Activated CD4-positive, alpha-beta T cell treated with anti-CD3 and anti-CD28 coated beads, Interleukin-2, amount 10 ng/mL, durations not matched to agents 24 days and 14 days (primary cell): ENCODE results near the gene TSHZ3. TPM values are rescaled to one million over a fixed set of nuclear protein-coding genes. Genes with fewer than 3 reads are reported as not detected.

Source experiments
- DNase-seq: peaks from one replicate; pipeline ENCODE4 v3.0.0; 2022
- H3K27ac Mint-ChIP-seq: one replicate; pipeline ENCODE4 v1.8.0; 2022; ENCODE audit warnings: mild to moderate bottlenecking, mixed read lengths
- H3K27me3 Mint-ChIP-seq: one replicate; pipeline ENCODE4 v1.8.0; 2022; ENCODE audit warnings: mixed read lengths
- H3K36me3 Mint-ChIP-seq: one replicate; pipeline ENCODE4 v1.8.0; 2022; ENCODE audit warnings: low read depth, mild to moderate bottlenecking, mixed read lengths
- H3K4me1 Mint-ChIP-seq: one replicate; pipeline ENCODE4 v1.8.0; 2021; ENCODE audit warnings: mixed read lengths
- H3K4me3 Mint-ChIP-seq: one replicate; pipeline ENCODE4 v1.8.0; 2022; ENCODE audit warnings: mild to moderate bottlenecking, moderate library complexity, mixed read lengths
- H3K9me3 Mint-ChIP-seq: one replicate; pipeline ENCODE4 v1.8.0; 2021; ENCODE audit warnings: mixed read lengths
- intact Hi-C: fragments of 100-400 bp; cut with micrococcal nuclease; formaldehyde crosslinking; loops from one replicate; pipeline ENCODE4 v1.15.1; 2023
- total RNA-seq: library from RNA; stranded (reverse); gene quantifications from 2 replicates; pipeline ENCODE4 v1.2.3, GENCODE V29; 2022

The TSHZ3 gene
- total RNA-seq, 1 donor from 2014 or later, result 1.6 TPM

GRCh38 chr19:31372246-31372781, 23.1 kb upstream of the TSHZ3 start:
- intact Hi-C loops, result no loop called here
- DNase-seq, result peak; percentile 66
- H3K27me3 Mint-ChIP-seq, result peaks cover 13% of the 10 kb centered on the region
- no peaks in the 10 kb centered on the region for H3K36me3 Mint-ChIP-seq
- no peak overlapping the region for H3K4me3 Mint-ChIP-seq
- no peak overlapping the region for H3K27ac Mint-ChIP-seq
- no peaks in the 10 kb centered on the region for H3K9me3 Mint-ChIP-seq
- H3K4me1 Mint-ChIP-seq, result peaks cover 8% of the 10 kb centered on the region

GRCh38 chr19:31370216-31370615, 21.0 kb upstream of the TSHZ3 start:
- no peaks in the 10 kb centered on the region for H3K9me3 Mint-ChIP-seq
- peaks cover 17% of the 10 kb centered on the region for H3K27me3 Mint-ChIP-seq
- no peak overlapping the region for H3K4me3 Mint-ChIP-seq
- H3K36me3 Mint-ChIP-seq, result no peaks in the 10 kb centered on the region
- peaks cover 8% of the 10 kb centered on the region for H3K4me1 Mint-ChIP-seq
- no peak for DNase-seq
- no peak overlapping the region for H3K27ac Mint-ChIP-seq
- intact Hi-C loops, result no loop called here

GRCh38 chr19:31364963-31365362, 15.7 kb upstream of the TSHZ3 start:
- Mint-ChIP-seq H3K9me3 (no peaks in the 10 kb centered on the region), H3K27ac (no peak overlapping the region), H3K4me1 (no peaks in the 10 kb centered on the region), H3K27me3 (peaks cover 25% of the 10 kb centered on the region), H3K36me3 (no peaks in the 10 kb centered on the region), H3K4me3 (no peak overlapping the region)
- intact Hi-C loops, result no loop called here
- DNase-seq, result no peak

GRCh38 chr19:31361728-31362127, 12.5 kb upstream of the TSHZ3 start:
- Mint-ChIP-seq H3K36me3 (no peaks in the 10 kb centered on the region), H3K27me3 (peaks cover 44% of the 10 kb centered on the region), H3K4me3 (no peak overlapping the region), H3K4me1 (peaks cover 3% of the 10 kb centered on the region), H3K9me3 (no peaks in the 10 kb centered on the region), H3K27ac (no peak overlapping the region)
- intact Hi-C loops, result no loop called here
- no peak for DNase-seq

- Mint-ChIP-seq H3K36me3 (peaks cover 2% of the 10 kb centered on the region), H3K27ac (no peak overlapping the region), H3K27me3 (peaks cover 72% of the 10 kb centered on the region), H3K4me3 (no peak overlapping the region), H3K9me3 (no peaks in the 10 kb centered on the region), H3K4me1 (peaks cover 21% of the 10 kb centered on the region)
- DNase-seq, result no peak
- intact Hi-C loops, result loop anchor here (1.0 to 10.0 kb wide), 6 partner anchors 245 to 1318 kb away; partner anchors contain the start of genes ANKRD27 and RGS9BP
Measured at GRCh38 chr19:31357315-31357673, 8.1 kb upstream of the TSHZ3 start.

DNA sequence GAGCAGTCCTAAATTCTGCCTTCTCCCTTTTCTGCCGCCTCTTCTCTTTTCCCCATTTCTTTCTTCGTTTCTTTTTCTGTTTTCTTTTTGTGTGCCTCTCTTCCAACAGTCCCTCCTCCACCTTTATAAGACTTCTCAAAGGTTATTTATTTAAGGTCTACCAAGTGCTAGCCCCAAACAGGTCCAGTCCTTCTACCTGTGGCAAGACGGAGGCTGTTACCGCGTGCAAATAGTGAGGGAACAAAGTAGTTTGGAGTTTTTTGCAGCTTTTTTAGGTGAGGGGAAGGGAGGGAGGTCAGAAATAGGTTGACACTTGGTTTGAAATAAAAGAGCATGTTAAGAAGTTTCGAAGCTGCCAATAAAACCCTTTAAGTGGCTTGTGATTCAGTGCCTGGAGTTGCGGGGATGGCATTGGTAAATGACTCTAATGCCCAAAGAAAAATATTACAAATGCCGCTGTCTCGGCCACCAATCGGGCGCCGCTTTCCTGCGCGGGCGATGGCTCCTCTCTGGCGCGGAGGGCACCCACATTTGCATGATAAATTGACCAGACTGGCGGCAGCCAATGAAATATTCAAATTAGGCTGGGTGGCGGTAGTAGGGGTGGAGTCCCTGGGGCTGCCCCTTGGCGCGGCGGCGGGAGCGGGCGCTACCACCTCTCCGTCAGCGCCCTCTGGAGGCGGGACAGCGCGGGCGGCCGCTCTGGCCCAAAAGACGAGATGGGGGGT, 7.5 kb upstream of the TSHZ3 start:
- Mint-ChIP-seq H3K9me3 (no peaks in the 10 kb centered on the region), H3K27ac (no peak overlapping the region), H3K4me1 (peaks cover 24% of the 10 kb centered on the region)

GRCh38 chr19:31355665-31356289, 6.5 kb upstream of the TSHZ3 start:
- peaks cover 28% of the 10 kb centered on the region for H3K4me1 Mint-ChIP-seq
- no peaks in the 10 kb centered on the region for H3K9me3 Mint-ChIP-seq
- H3K27ac Mint-ChIP-seq, result no peak overlapping the region
- DNase-seq, result no peak
- intact Hi-C loops, result loop anchor here (2.0 to 10.0 kb wide), 5 partner anchors 243 to 1319 kb away; partner anchors contain the start of genes ANKRD27 and RGS9BP
- H3K36me3 Mint-ChIP-seq, result peaks cover 4% of the 10 kb centered on the region
- H3K4me3 Mint-ChIP-seq, result no peak overlapping the region
- peaks cover 79% of the 10 kb centered on the region for H3K27me3 Mint-ChIP-seq

More for the DNA sequence above, 7.5 kb upstream of the TSHZ3 start:
- peaks cover 2% of the 10 kb centered on the region for H3K36me3 Mint-ChIP-seq
- H3K27me3 Mint-ChIP-seq, result peaks cover 75% of the 10 kb centered on the region
- peak overlapping the region; percentile 9 for H3K4me3 Mint-ChIP-seq
- intact Hi-C loops, result loop anchor here (1.0 to 10.0 kb wide), 6 partner anchors 244 to 1318 kb away; partner anchors contain the start of genes ANKRD27 and RGS9BP
- DNase-seq, result peak; percentile 87

DNA sequence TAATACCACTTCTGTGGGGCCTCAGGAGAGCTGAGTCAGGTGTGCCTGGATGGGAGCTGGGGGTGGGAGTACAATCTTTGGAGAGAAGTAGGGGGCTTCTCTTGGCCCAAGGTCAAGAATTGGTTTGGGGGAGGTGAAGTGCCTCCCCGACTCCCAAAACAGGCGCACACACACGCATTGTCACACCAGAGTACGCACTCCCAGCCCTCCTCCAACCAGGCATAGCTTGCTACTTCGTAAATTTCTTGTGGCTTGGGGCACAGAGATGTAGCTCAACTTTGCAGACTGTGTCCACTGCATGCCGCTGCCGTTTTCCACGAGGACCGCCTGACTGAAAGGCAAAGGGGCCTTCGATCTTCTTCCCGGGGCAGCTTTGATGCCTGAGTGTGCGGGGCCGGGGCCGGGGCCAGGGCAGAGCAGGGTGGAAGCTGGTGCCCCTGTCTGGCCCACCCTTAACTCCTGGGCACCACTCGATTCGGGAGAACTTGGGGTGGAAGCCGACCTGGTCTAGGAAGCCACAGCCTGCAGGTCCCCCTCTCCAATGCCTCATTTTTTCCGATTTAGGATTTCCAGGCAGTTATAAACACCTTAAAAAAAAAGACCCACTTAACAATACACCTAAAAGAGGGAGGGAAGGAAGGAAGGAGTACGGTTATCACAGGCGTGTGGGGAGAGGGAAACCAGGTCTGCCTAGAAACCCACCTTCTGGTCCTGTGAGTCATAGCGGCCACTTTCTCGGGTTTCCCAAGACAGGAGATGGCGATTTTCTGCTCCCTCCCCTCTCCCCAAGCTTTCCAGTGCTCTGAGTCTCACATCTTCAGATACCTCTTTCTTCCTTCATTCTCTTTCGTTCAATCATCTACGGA, 5.8 kb upstream of the TSHZ3 start:
- intact Hi-C loops, result loop anchor here (5.0 to 10.0 kb wide), 4 partner anchors 243 to 1320 kb away; partner anchors contain the start of genes ANKRD27 and RGS9BP
- Mint-ChIP-seq H3K4me3 (no peak overlapping the region), H3K27me3 (peaks cover 76% of the 10 kb centered on the region), H3K27ac (peak overlapping the region; percentile 38), H3K4me1 (peaks cover 28% of the 10 kb centered on the region), H3K9me3 (no peaks in the 10 kb centered on the region), H3K36me3 (peaks cover 4% of the 10 kb centered on the region)
- DNase-seq, result no peak

DNA sequence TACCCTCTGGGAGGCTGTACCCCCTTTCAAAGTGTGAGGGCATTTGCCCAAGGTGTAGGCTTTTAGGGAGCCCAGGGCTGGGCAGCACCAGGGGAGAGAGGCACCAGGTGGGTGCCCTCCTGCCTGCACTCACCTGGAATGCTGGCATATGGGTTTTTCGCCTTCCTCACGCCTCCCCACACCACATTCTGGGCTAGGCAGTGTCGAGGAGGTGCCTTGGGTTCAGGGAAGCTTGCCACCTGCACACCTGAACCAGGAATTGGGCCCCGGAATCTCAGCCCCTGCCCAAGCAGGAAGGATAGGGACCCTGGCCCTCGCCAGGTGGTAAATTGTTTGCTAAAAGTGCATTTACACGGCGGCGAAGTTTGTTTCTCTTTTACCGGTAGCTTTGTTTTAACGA, 5.1 kb upstream of the TSHZ3 start:
- Mint-ChIP-seq H3K36me3 (peaks cover 4% of the 10 kb centered on the region), H3K4me1 (peaks cover 28% of the 10 kb centered on the region), H3K27me3 (peaks cover 73% of the 10 kb centered on the region), H3K9me3 (no peaks in the 10 kb centered on the region), H3K4me3 (no peak overlapping the region), H3K27ac (no peak overlapping the region)
- DNase-seq, result no peak
- intact Hi-C loops, result loop anchor here (5.0 to 10.0 kb wide), 2 partner anchors 672 to 1320 kb away; partner anchors contain the start of genes ANKRD27 and RGS9BP

GRCh38 chr19:31353833-31354232, 4.6 kb upstream of the TSHZ3 start:
- peaks cover 4% of the 10 kb centered on the region for H3K36me3 Mint-ChIP-seq
- intact Hi-C loops, result loop anchor here (5.0 to 10.0 kb wide), 2 partner anchors 672 to 1321 kb away; partner anchors contain the start of genes ANKRD27 and RGS9BP
- H3K4me3 Mint-ChIP-seq, result no peak overlapping the region
- peaks cover 68% of the 10 kb centered on the region for H3K27me3 Mint-ChIP-seq
- H3K9me3 Mint-ChIP-seq, result no peaks in the 10 kb centered on the region
- H3K4me1 Mint-ChIP-seq, result peaks cover 28% of the 10 kb centered on the region
- no peak overlapping the region for H3K27ac Mint-ChIP-seq
- no peak for DNase-seq

DNA sequence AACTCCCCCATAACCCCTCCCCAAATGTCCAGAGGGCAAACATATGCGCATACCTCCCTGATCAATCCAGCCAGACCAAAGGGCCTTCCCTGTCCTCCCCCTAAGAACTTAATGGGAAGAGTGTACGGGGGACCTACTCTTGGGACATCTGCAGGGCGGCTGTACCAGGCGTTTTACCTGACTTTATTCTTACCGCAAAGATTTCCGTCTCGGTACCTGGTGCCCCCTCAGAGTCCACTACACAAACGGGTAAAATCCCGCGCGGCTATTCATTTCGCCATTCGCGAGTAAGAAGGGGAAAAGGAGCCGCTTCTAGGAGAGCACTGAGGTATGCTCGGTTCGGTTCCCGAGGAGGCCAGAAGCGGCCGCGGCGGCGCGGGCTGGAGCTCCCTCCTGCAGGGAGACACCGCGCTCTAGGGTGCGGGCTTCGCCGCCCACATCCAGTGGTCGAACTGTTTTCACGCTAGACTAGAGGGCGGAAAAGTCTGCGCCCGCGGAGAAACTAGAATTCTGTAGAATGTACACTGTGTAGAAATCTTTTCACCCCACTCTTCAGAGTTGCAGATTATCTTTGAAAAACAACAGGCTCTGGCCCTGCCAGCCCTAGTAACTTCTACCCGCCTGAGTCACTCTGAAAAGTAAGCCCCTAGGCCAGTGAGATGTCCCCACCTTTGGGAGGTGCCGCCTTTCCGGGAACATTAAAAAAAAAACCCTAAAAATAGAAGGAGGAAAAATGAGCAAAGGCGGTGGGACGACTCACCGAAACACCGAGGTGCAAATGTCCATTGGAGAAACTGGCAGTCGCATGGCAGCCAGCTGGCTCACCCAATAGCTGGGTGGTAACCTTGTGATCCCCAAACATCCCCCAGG, 3.8 kb upstream of the TSHZ3 start:
- peaks cover 67% of the 10 kb centered on the region for H3K27me3 Mint-ChIP-seq
- DNase-seq, result peak; percentile 62
- no peaks in the 10 kb centered on the region for H3K9me3 Mint-ChIP-seq
- peaks cover 34% of the 10 kb centered on the region for H3K4me1 Mint-ChIP-seq
- intact Hi-C loops, result loop anchor here (5.0 to 10.0 kb wide), 2 partner anchors 671 to 1322 kb away; partner anchors contain the start of genes ANKRD27 and RGS9BP
- peaks cover 4% of the 10 kb centered on the region for H3K36me3 Mint-ChIP-seq
- peak overlapping the region; percentile 41 for H3K4me3 Mint-ChIP-seq
- H3K27ac Mint-ChIP-seq, result no peak overlapping the region

- Mint-ChIP-seq H3K27ac (no peak overlapping the region), H3K36me3 (peaks cover 6% of the 10 kb centered on the region), H3K9me3 (no peaks in the 10 kb centered on the region), H3K4me1 (peaks cover 37% of the 10 kb centered on the region), H3K4me3 (peak overlapping the region; percentile 75), H3K27me3 (peaks cover 70% of the 10 kb centered on the region)
- intact Hi-C loops, result loop anchor here (5.0 to 10.0 kb wide), 2 partner anchors 670 to 1322 kb away; partner anchors contain the start of genes ANKRD27 and RGS9BP
- no peak for DNase-seq
Measured at GRCh38 chr19:31352296-31352781, 3.1 kb upstream of the TSHZ3 start.
